Activated naive CD4-positive, alpha-beta T cell treated with Interleukin-2 at 50 U/mL for 16 hours (primary cell): ENCODE results near the gene DDX11.
"Not testable (repeated sequence)": the region's sequence is repeated elsewhere in the genome, so short reads cannot be mapped to it uniquely, and the experiment has no call there.

Experiments used
- DNase-seq: peaks from one replicate; pipeline ENCODE4 v3.0.0-alpha.2; 2020

DDX11 gene

DNA sequence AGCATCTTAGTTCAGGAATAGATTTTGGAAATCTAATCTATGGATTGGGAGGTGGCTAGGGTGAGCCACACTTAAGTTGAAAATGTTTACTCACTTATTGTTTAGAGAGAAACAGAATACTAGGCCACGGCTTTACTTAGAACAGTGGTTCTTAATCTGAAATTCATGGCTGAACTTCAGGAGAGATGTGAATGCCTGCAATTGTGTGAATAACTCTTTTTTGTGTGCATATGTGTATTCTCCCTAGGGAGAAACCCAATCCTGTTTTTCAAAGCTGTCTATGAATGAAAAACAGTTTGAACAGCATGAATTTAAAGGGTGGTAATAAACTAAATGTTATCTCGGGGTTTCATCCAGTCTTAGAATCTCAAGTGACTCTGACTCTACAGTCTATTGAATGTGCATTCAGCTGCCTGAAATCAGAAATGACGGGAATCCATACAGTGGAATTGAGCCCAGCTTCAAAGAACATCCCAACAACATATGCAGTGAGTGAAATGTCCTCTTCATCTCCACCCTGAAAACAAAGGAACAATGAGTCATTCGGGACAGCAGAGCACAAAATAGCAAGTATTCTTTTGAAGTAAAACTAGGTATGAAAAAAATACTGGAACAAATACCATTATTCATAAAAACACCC lies 53.7 kb downstream of the DDX11 start:
- not testable (repeated sequence) for DNase-seq

GRCh38 chr12:31136581-31136980 lies 62.9 kb downstream of the DDX11 start:
- not testable (repeated sequence) for DNase-seq

DNA sequence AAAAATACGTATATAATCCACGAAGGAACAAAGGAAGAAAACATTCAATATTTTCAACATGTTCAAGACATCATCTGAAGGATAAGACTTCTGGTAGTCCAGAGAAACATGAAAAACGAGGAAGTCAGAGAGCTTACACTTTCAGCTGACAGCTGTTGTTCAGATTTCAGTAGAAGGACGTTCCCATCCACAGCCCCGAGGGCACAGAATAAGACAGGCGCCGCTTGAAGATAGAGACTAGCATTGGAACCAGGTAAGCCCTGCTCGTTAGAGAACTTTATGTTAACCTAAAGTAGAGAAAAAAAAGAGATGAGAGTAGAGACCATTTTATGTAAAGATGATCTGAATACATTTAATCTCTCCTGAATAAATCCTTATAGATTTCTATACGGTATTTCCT lies 71.1 kb downstream of the DDX11 start:
- not testable (repeated sequence) for DNase-seq

DNA sequence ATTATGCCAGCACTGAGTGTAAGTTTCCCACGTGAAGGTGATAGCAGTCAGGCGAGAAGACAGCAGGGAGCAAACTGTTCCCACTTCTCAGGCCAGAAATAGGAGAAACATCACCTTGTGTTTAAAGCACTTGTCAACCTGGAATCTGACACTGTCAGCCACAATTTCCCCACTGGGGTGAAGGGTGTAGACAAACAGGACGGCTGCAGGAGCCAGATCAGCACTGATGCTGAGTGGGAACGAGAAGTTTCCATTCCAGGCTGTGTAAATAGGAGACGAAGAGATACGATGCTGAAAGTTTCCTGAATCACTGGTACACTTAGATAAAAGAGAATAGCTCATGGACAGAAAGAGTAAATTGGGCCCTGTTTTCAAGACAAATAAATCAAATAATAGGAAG lies 71.6 kb downstream of the DDX11 start:
- not testable (repeated sequence) for DNase-seq

- not testable (repeated sequence) for DNase-seq
These were observed 73.8 kb downstream of the DDX11 start for GRCh38 chr12:31147415-31147814.

DNA sequence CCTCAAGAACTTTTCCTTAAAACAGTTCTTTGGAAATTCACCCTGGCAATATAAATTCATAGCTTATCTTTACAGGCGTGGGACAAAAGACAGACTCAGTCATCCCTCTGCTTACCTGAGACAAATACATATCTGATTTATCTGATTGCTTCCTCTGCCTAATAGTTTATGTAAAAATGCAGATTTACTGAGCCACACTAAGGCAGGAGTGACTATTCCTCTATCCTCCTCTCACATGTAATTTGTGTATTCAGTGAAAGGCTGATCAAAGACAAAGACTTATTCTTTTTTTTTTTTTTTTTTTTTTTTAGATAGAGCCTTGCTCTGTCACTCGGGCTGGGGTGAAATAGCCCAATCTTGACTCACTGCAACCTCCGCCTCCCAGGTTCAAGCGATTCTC lies 77.1 kb downstream of the DDX11 start:
- not testable (repeated sequence) for DNase-seq
